Measurements from ENCODE around the gene CLDN5.

DNA sequence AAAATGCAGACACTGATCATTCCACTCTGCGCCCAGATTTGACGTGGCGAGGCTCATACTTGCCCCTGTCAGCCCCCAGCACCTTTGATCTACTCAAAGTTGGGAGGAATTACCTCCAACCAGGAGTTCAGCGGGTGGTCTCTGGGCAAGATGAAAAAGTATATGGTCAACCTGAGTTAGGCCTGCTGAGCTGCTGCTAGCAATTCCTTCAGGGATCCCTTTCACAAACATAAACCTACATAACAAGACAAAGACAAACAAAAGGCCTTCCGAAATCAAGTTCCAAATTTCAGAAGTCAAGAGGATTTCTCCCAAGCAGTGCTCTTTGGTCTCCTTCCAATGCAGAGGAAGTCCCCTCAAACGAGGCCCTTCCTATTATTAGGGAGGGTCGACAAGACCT, 20.8 kb downstream of the CLDN5 start:
- TF ChIP-seq, protein P1, sequence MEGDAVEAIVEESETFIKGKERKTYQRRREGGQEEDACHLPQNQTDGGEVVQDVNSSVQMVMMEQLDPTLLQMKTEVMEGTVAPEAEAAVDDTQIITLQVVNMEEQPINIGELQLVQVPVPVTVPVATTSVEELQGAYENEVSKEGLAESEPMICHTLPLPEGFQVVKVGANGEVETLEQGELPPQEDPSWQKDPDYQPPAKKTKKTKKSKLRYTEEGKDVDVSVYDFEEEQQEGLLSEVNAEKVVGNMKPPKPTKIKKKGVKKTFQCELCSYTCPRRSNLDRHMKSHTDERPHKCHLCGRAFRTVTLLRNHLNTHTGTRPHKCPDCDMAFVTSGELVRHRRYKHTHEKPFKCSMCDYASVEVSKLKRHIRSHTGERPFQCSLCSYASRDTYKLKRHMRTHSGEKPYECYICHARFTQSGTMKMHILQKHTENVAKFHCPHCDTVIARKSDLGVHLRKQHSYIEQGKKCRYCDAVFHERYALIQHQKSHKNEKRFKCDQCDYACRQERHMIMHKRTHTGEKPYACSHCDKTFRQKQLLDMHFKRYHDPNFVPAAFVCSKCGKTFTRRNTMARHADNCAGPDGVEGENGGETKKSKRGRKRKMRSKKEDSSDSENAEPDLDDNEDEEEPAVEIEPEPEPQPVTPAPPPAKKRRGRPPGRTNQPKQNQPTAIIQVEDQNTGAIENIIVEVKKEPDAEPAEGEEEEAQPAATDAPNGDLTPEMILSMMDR (conservative IDR thresholded peaks at IDR 0.05 in 1 of 2, IDR thresholded peaks at IDR 0.05 in 1 of 2; ENCODE audit: extremely low read depth in 1 of 2, insufficient read depth in 1 of 2, low read depth in 1 of 2, low read length in 2 of 2) = no peak
- no peak for TF ChIP-seq EZH2 (IDR thresholded peaks at IDR 0.05; ENCODE audit: borderline replicate concordance, low read length)
